Measurements from ENCODE around the gene HOXA11. TPM values are rescaled to one million over a fixed set of nuclear protein-coding genes. Genes with fewer than 3 reads are reported as not detected.

The HOXA11 gene
- total RNA-seq, 4 donors from 2014 or later = 5.1 to 7.9 (median 6.4) TPM

- no peak for ATAC-seq
- no peak for DNase-seq
- no peak overlapping the region for H3K27ac ChIP-seq
- TF ChIP-seq POLR2A (IDR thresholded peaks at IDR 0.05) (no peak), CTCF (IDR thresholded peaks at IDR 0.05 in 4 of 5, conservative IDR thresholded peaks at IDR 0.05 in 1 of 5) (no peak)
- H3K36me3 ChIP-seq = no peaks in the 10 kb centered on the region
- H3K4me1 ChIP-seq = peaks cover 8 to 11% of the 10 kb centered on the region in 2 donors
- intact Hi-C loops (cut with DNase I; ENCODE audit: low total_unique reads) = no loop called here
- H3K27me3 ChIP-seq = peaks cover 42 to 67% (median 57%) of the 10 kb centered on the region in 3 donors
- in situ Hi-C loops (cut with MboI; ENCODE audit: low sequenced_read_pairs in 4 of 4) = loop anchor here (10.0 to 25.0 kb wide), 6 partner anchors 358 to 811 kb away; no protein-coding TSS in a partner anchor
- H3K4me3 ChIP-seq = no peak overlapping the region
- H3K9me3 ChIP-seq = no peaks in the 10 kb centered on the region
These were observed 19.0 kb upstream of the HOXA11 start for GRCh38 chr7:27203964-27204594.

- in situ Hi-C loops (cut with MboI; ENCODE audit: low sequenced_read_pairs in 4 of 4) = loop anchor here (10.0 to 25.0 kb wide), 6 partner anchors 359 to 811 kb away; no protein-coding TSS in a partner anchor
These were observed 18.4 kb upstream of the HOXA11 start for GRCh38 chr7:27203365-27203953.

GRCh38 chr7:27202862-27203134, 17.8 kb upstream of the HOXA11 start:
- H3K27me3 ChIP-seq = peaks cover 52 to 68% (median 63%) of the 10 kb centered on the region in 3 donors
- ATAC-seq = no peak
- intact Hi-C loops (cut with DNase I; ENCODE audit: low total_unique reads) = no loop called here

More at GRCh38 chr7:27203365-27203953, 18.4 kb upstream of the HOXA11 start:
- TF ChIP-seq CTCF (IDR thresholded peaks at IDR 0.05 in 4 of 5, conservative IDR thresholded peaks at IDR 0.05 in 1 of 5) (no peak), POLR2A (IDR thresholded peaks at IDR 0.05) (no peak)
- intact Hi-C loops (cut with DNase I; ENCODE audit: low total_unique reads) = no loop called here
- Histone ChIP-seq H3K4me3 (no peak overlapping the region), H3K36me3 (no peaks in the 10 kb centered on the region), H3K4me1 (peaks cover 13 to 16% of the 10 kb centered on the region in 2 donors), H3K9me3 (no peaks in the 10 kb centered on the region), H3K27ac (no peak overlapping the region), H3K27me3 (peaks cover 49 to 68% (median 57%) of the 10 kb centered on the region in 3 donors)
- DNase-seq = no peak
- ATAC-seq = no peak

GRCh38 chr7:27202018-27202861, 17.2 kb upstream of the HOXA11 start:
- H3K27me3 ChIP-seq = peaks cover 52 to 74% (median 67%) of the 10 kb centered on the region in 3 donors
- peaks cover 16 to 24% of the 10 kb centered on the region in 2 donors for H3K4me1 ChIP-seq
- ATAC-seq = no peak
- no peak for DNase-seq
- no peak for TF ChIP-seq POLR2A (IDR thresholded peaks at IDR 0.05)
- no peak for TF ChIP-seq CTCF (IDR thresholded peaks at IDR 0.05 in 4 of 5, conservative IDR thresholded peaks at IDR 0.05 in 1 of 5)
- intact Hi-C loops (cut with DNase I; ENCODE audit: low total_unique reads) (no loop called here), in situ Hi-C loops (cut with MboI; ENCODE audit: low sequenced_read_pairs in 4 of 4) (loop anchor here (10.0 to 25.0 kb wide), 6 partner anchors 360 to 813 kb away; no protein-coding TSS in a partner anchor)
- H3K27ac ChIP-seq = no peak overlapping the region
- H3K9me3 ChIP-seq = no peaks in the 10 kb centered on the region
- H3K4me3 ChIP-seq = no peak overlapping the region
- H3K36me3 ChIP-seq = no peaks in the 10 kb centered on the region

More at GRCh38 chr7:27202862-27203134, 17.8 kb upstream of the HOXA11 start:
- Histone ChIP-seq H3K9me3 (no peaks in the 10 kb centered on the region), H3K4me3 (no peak overlapping the region), H3K36me3 (no peaks in the 10 kb centered on the region), H3K27ac (no peak overlapping the region), H3K4me1 (peaks cover 16 to 18% of the 10 kb centered on the region in 2 donors)
- TF ChIP-seq CTCF (IDR thresholded peaks at IDR 0.05 in 4 of 5, conservative IDR thresholded peaks at IDR 0.05 in 1 of 5) = no peak
- TF ChIP-seq POLR2A (IDR thresholded peaks at IDR 0.05) = no peak
- in situ Hi-C loops (cut with MboI; ENCODE audit: low sequenced_read_pairs in 4 of 4) = loop anchor here (10.0 to 25.0 kb wide), 6 partner anchors 360 to 812 kb away; no protein-coding TSS in a partner anchor
- no peak for DNase-seq

Data from gastrocnemius medialis (tissue), 4 donors.